ENCODE data around the gene ANKRD13A.
"Not testable (repeated sequence)": the region's sequence is repeated elsewhere in the genome, so short reads cannot be mapped to it uniquely, and the experiment has no call there.

ANKRD13A gene

GRCh38 chr12:110077800-110078199, 78.6 kb downstream of the ANKRD13A start:
- no peaks in the 10 kb centered on the region for H3K9me3 ChIP-seq
- H3K27ac ChIP-seq, result no peak overlapping the region

GRCh38 chr12:110079477-110080400, 80.5 kb downstream of the ANKRD13A start:
- no peak for TF ChIP-seq CTCF (IDR thresholded peaks at IDR 0.05)
- Histone ChIP-seq H3K9me3 (no peaks in the 10 kb centered on the region), H3K4me3 (ENCODE audit: low read depth in 1 of 2, low read length in 1 of 2) (peak overlapping the region; percentile 56 to 66), H3K4me1 (ENCODE audit: control insufficient read depth in 1 of 2, insufficient read depth in 1 of 2, low read depth in 1 of 2, low read length in 1 of 2) (peaks cover 9 to 10% of the 10 kb centered on the region in 2 experiments), H3K27ac (peak overlapping the region; percentile 31), H3K36me3 (no peaks in the 10 kb centered on the region), H3K27me3 (peaks cover 2% of the 10 kb centered on the region)

More at GRCh38 chr12:110077800-110078199, 78.6 kb downstream of the ANKRD13A start:
- Histone ChIP-seq H3K27me3 (peaks cover 21% of the 10 kb centered on the region), H3K4me1 (ENCODE audit: control insufficient read depth in 1 of 2, insufficient read depth in 1 of 2, low read depth in 1 of 2, low read length in 1 of 2) (peaks cover 15 to 18% of the 10 kb centered on the region in 2 experiments), H3K4me3 (ENCODE audit: low read depth in 1 of 2, low read length in 1 of 2) (no peak overlapping the region), H3K36me3 (no peaks in the 10 kb centered on the region)
- no peak for TF ChIP-seq CTCF (IDR thresholded peaks at IDR 0.05)

GRCh38 chr12:110080410-110080809, 81.2 kb downstream of the ANKRD13A start:
- no peaks in the 10 kb centered on the region for H3K36me3 ChIP-seq
- H3K27ac ChIP-seq, result no peak overlapping the region
- peaks cover 9 to 10% of the 10 kb centered on the region in 2 experiments for H3K4me1 ChIP-seq (ENCODE audit: control insufficient read depth in 1 of 2, insufficient read depth in 1 of 2, low read depth in 1 of 2, low read length in 1 of 2)
- peak overlapping the region in 1 of 2 experiments; percentile 56 for H3K4me3 ChIP-seq (ENCODE audit: low read depth in 1 of 2, low read length in 1 of 2)
- H3K9me3 ChIP-seq, result no peaks in the 10 kb centered on the region
- no peak for TF ChIP-seq CTCF (IDR thresholded peaks at IDR 0.05)
- no peaks in the 10 kb centered on the region for H3K27me3 ChIP-seq

GRCh38 chr12:110084314-110085015, 85.2 kb downstream of the ANKRD13A start:
- Histone ChIP-seq H3K4me1 (ENCODE audit: control insufficient read depth in 1 of 2, insufficient read depth in 1 of 2, low read depth in 1 of 2, low read length in 1 of 2) (peaks cover 7% of the 10 kb centered on the region in 2 experiments), H3K27me3 (peaks cover 5% of the 10 kb centered on the region), H3K9me3 (no peaks in the 10 kb centered on the region), H3K36me3 (no peaks in the 10 kb centered on the region), H3K4me3 (ENCODE audit: low read depth in 1 of 2, low read length in 1 of 2) (no peak overlapping the region), H3K27ac (no peak overlapping the region)
- TF ChIP-seq CTCF (IDR thresholded peaks at IDR 0.05), result no peak

GRCh38 chr12:110088216-110088615, 89.0 kb downstream of the ANKRD13A start:
- H3K9me3 ChIP-seq; H3K4me1 ChIP-seq (ENCODE audit: control insufficient read depth in 1 of 2, insufficient read depth in 1 of 2, low read depth in 1 of 2, low read length in 1 of 2); H3K36me3 ChIP-seq; H3K27ac ChIP-seq; H3K27me3 ChIP-seq; H3K4me3 ChIP-seq (ENCODE audit: low read depth in 1 of 2, low read length in 1 of 2): not testable (repeated sequence)

GRCh38 chr12:110088936-110089335, 89.7 kb downstream of the ANKRD13A start:
- TF ChIP-seq CTCF (IDR thresholded peaks at IDR 0.05), result no peak
- Histone ChIP-seq H3K9me3 (no peaks in the 10 kb centered on the region), H3K27me3 (peaks cover 5% of the 10 kb centered on the region), H3K36me3 (no peaks in the 10 kb centered on the region), H3K4me1 (ENCODE audit: control insufficient read depth in 1 of 2, insufficient read depth in 1 of 2, low read depth in 1 of 2, low read length in 1 of 2) (no peaks in the 10 kb centered on the region), H3K27ac (no peak overlapping the region), H3K4me3 (ENCODE audit: low read depth in 1 of 2, low read length in 1 of 2) (no peak overlapping the region)
